SH-SY5Y (cell line): ENCODE data around the gene SLTM.

Experiments used
- GATA2 ChIP-seq: IDR thresholded peaks from 2 replicates; pipeline ENCODE4 v1.6.1; 2011; ENCODE audit warnings: mild to moderate bottlenecking, low read depth, low read length
- GATA3 ChIP-seq: IDR thresholded peaks from 2 replicates; pipeline ENCODE4 v1.6.1; 2011; ENCODE audit warnings: low read depth, mild to moderate bottlenecking, low read length, moderate library complexity

The SLTM gene

DNA sequence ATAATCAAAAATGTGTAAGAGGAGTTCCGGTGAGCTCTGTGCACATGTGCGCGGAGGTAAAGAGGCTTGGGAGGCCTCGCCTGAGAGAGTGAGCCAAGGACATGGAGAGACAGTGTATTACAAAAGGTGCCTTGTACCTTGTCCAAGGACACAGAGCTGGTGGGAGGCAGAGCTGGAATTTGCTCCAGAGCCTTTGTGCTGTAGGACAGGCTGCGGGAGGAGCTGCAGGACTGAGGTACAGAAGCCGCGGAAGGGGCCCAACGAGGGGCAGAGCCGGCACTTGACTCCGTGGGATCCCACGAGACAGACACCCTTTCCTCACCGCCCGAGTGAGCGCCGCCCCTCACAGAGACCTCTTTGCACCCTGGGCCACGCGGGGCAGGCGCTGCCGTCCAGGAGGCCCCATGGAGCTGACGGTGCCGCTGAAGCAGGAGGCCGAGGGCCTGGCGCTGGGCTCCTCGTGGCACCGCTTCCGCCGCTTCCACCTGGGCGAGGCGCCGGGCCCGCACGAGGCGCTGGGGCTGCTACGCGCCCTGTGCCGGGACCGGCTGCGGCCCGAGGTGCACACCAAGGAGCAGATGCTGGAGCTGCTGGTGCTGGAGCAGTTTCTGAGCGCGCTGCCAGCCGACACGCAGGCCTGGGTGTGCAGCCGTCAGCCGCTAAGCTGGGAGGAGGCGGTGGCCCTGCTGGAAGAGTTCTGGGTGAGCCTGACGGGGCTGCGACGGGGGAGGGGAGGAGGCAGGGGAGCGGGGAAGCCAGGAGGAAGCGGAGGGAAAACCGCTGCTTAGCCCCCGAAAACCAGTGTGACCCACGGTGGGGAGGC lies 68.7 kb downstream of the SLTM start:
- no peak for TF ChIP-seq GATA2

DNA sequence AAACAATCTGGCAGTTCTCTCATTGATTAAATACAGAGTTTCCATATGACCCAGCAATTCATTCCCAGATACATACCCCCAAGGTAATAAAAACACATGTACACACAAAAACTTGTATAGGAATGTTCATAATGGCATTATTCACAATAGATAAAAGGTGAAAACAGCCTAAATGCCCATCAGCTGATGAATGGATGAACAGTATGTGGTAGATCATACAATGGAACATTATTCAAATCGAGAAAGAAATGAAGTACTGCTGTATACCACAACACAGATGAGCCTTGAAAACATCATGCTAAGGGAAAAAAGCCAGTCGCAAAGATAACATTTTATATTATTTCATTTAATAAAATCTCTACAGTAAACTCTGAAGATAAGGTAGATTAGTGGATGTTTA lies 71.2 kb downstream of the SLTM start:
- TF ChIP-seq GATA2, result no peak
- TF ChIP-seq GATA3, result 0 out of 2 replicates have a peak, but pooled peaks have one; percentile 38

DNA sequence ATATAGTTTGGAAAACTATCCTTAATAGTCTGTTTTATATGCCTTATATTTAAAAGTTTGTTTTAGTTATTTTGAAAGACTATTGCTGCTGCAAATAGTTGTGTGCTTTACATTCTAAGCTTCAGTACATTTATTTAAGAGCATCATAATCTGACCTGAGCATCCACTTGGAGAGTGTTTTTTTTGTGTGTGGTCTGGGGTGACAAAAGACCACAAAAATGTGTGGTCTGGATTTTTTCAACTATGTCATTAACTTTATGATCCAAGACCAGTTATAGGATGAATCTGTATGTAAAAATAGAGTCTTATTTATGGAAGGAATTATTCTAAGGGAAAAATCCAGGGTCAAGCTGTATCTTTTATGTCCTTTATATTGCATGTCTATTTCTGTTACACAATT lies 77.4 kb downstream of the SLTM start:
- TF ChIP-seq GATA3 (no peak), GATA2 (no peak)

- TF ChIP-seq GATA3, result no peak
- TF ChIP-seq GATA2, result no peak
Observed at GRCh38 chr15:58854593-58854992, 78.9 kb downstream of the SLTM start.

GRCh38 chr15:58852347-58852746 lies 81.1 kb downstream of the SLTM start:
- no peak for TF ChIP-seq GATA3
- no peak for TF ChIP-seq GATA2

DNA sequence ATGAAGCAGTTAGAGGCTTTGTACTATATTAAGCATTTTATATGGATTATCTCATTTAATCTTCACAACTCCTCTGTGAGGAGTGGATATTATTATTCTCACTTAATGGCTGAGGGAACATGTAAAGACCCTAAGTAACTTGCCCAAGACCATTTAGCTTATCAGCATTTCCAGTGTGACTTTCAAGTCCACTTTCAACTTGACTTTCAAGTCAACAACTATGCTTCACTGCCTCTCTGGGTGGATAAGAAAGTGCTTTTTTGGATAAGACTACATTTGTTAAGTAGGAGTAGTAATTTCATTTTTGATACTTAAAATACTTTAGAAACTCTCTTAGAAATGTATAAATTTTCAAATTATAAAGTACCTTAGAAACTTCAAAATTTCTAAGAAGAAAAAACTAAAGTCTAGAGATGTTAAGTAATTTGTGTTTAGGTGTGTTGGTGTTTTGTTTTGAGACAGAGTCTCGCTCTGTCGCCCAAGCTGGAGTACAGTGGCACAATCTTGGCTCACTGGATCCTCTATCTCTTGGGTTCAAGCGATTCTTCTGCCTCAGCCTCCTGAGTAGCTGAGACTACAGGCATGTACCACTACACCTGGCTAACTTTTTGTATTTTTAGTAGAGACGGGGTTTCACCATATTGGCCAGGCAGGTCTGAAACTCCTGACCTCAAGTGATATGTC lies 90.6 kb downstream of the SLTM start:
- TF ChIP-seq GATA2, result no peak
- no peak for TF ChIP-seq GATA3

DNA sequence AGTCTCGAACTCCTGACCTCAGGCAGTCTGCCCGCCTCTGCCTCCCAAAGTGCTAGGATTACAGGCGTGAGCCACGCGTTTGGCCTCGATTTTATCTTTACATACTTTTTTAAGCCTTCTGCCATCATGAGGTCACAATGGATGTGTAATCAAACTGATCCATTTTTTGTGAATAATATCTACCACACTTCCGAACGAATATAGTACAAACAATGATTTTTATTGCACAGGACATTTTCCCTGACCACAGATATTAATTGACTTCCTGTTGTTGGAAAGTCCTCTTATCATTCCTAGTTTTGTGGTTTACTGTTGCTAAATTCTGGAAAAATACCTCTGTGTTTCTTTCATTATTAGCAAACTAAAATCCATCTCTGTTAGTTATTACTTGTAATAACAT lies 93.4 kb downstream of the SLTM start:
- TF ChIP-seq GATA2 (no peak), GATA3 (no peak)

- no peak for TF ChIP-seq GATA3
- TF ChIP-seq GATA2, result no peak
Observed at GRCh38 chr15:58839485-58839884, 94.0 kb downstream of the SLTM start.

DNA sequence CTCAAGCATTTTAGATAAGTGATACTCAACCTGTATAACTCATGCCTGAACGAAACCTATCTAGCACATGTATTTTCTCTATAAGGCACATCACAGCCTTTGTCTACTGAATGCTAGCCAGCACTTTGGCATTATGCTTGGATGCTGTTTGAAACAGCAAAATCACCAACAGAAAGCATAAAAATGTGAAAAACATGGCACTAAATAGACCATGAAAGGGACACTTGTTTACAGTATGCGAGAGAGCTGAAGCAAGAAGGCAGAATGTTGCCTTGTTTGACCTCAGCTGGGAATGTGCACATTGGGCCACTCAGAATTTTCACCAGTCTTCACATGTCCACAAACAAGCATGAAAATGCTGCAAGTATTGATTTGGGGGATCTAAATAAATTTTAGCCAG lies 102.9 kb downstream of the SLTM start:
- TF ChIP-seq GATA2 (no peak), GATA3 (no peak)
